IPS-20b (cell line): ENCODE data around the gene MGAT5.

Experiments
- H3K27ac ChIP-seq: one replicate; pipeline ENCODE4 v1.5.1; 2013; ENCODE audit warnings: low read length
- H3K27me3 ChIP-seq: 2 replicates; pipeline ENCODE4 v1.6.1; 2013; ENCODE audit warnings: mild to moderate bottlenecking, low read length, inconsistent platforms; ENCODE audit not compliant: insufficient read depth
- H3K36me3 ChIP-seq: 2 replicates; pipeline ENCODE4 v1.6.1; 2013; ENCODE audit warnings: low read depth, mild to moderate bottlenecking, inconsistent platforms, low read length, moderate library complexity; ENCODE audit not compliant: insufficient read depth
- H3K4me1 ChIP-seq: 2 replicates; pipeline ENCODE4 v1.6.1; 2013; ENCODE audit warnings: mild to moderate bottlenecking, control low read depth, inconsistent platforms, low read length, moderate library complexity; ENCODE audit not compliant: insufficient read depth
- H3K4me3 ChIP-seq: 2 replicates; pipeline ENCODE4 v1.5.1; 2013; ENCODE audit warnings: mild to moderate bottlenecking, low read length, inconsistent platforms
- H3K9ac ChIP-seq: 2 replicates; pipeline ENCODE4 v1.6.1; 2013; ENCODE audit warnings: low read depth, mild to moderate bottlenecking, inconsistent platforms, low read length, moderate library complexity
- H3K9me3 ChIP-seq: 2 replicates; pipeline ENCODE4 v1.6.1; 2013; ENCODE audit warnings: mild to moderate bottlenecking, low read depth, low read length, inconsistent platforms; ENCODE audit not compliant: insufficient read depth

The MGAT5 gene

DNA sequence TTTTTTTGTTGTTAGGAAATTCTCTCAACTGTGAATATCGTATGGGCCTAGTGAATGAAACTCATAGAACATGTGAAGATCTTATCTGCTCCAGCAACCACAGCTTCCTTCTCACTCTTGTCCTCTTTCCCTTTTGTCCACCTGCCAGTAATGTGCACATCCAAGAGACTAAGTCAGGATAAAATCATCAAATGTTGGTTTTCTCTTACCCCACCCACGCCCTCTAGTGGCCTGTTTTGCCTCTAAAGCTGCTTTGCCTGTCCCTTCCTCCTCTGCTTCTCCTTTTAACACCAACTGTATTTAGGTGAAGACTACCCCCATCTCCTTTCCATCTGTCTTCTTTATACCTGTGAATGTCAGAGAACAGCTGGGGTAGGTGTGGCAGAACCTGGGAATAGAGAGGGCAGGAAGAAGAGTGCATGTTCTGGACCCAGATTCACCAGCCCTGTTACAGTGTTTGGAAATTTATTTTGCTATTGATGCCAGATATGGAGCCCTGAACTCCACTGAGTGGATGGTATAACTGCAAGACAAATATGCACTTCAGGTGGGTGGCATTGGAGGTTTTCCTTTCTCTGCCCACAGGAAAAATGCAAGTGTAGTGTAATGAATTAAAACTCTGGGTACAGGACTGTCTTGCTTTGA, 8.4 kb upstream of the MGAT5 start:
- Histone ChIP-seq H3K27me3 (no peaks in the 10 kb centered on the region), H3K9ac (no peak overlapping the region), H3K4me3 (no peak overlapping the region), H3K9me3 (no peaks in the 10 kb centered on the region), H3K27ac (no peak overlapping the region), H3K36me3 (no peaks in the 10 kb centered on the region), H3K4me1 (peaks cover 10% of the 10 kb centered on the region; the same call in 1 of the 2 replicates)

DNA sequence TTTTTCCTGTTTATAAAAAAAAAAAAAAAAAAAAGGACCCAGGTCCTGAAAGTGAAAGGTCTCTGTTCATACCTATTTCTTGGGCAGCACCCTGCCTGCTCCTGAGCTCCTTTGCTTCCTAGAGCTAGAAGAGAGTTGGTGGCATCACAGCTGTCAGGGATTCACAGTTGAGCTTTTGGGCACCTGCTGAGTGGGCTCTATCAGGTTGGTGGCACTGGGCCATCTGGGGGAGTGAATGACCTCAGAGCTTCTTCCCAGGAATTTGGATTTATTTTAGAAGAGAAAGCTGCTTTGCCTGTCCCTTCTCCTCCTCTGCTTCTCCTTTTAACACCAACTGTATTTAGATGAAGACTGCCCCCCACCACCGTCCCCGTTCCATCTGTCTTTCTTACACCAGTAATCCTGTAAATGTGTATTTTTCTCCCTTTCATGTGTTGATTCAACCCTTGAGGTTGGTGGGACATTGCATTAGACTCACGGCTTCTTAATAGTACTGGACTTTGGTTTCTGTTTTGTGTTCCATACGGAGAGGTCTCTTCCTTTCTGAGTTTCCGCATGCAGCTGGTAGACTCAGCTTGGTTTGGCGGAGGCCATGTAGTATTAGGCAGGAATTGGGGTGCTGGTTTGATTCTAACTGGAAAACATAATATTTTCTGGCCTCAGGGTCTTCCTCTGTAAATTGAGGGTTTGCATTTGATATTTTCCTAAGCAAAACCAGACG, 7.6 kb upstream of the MGAT5 start:
- no peaks in the 10 kb centered on the region for H3K27me3 ChIP-seq
- no peaks in the 10 kb centered on the region for H3K36me3 ChIP-seq
- no peaks in the 10 kb centered on the region for H3K9me3 ChIP-seq
- H3K27ac ChIP-seq = no peak overlapping the region
- H3K9ac ChIP-seq = no peak overlapping the region
- peaks cover 10% of the 10 kb centered on the region; the same call in 1 of the 2 replicates for H3K4me1 ChIP-seq
- no peak overlapping the region for H3K4me3 ChIP-seq

DNA sequence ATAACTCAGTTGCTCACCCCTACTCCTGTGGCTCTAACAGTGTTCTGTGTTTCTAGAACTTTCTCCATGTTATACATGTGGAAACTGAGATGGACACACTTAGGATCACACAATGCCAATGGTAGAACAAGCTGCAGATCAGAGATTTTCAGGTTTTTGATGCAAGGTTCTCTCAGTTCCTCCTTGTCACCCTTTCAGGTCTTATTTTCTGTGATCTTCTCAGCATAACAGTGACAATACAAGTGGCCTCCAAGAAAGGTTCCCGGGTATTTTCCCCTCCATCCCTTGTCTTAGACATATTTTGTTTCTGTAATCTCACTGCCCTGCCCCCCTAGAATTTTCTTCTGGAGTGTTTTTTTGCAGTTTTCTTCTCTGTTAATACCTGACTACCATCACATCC, 6.2 kb upstream of the MGAT5 start:
- Histone ChIP-seq H3K36me3 (no peaks in the 10 kb centered on the region), H3K4me3 (no peak overlapping the region), H3K9me3 (no peaks in the 10 kb centered on the region), H3K27me3 (no peaks in the 10 kb centered on the region), H3K9ac (no peak overlapping the region), H3K27ac (no peak overlapping the region), H3K4me1 (peaks cover 10% of the 10 kb centered on the region; the same call in 1 of the 2 replicates)

- H3K27ac ChIP-seq = no peak overlapping the region
- no peaks in the 10 kb centered on the region for H3K36me3 ChIP-seq
- peaks cover 10% of the 10 kb centered on the region; the same call in 1 of the 2 replicates for H3K4me1 ChIP-seq
- H3K27me3 ChIP-seq = no peaks in the 10 kb centered on the region
- no peaks in the 10 kb centered on the region for H3K9me3 ChIP-seq
- no peak overlapping the region for H3K4me3 ChIP-seq
- no peak overlapping the region for H3K9ac ChIP-seq
Observed at GRCh38 chr2:134248913-134249312, 5.0 kb upstream of the MGAT5 start.

GRCh38 chr2:134249755-134250154, 4.1 kb upstream of the MGAT5 start:
- peaks cover 10% of the 10 kb centered on the region; the same call in 1 of the 2 replicates for H3K4me1 ChIP-seq
- H3K36me3 ChIP-seq = peaks cover 7% of the 10 kb centered on the region; the same call in 1 of the 2 replicates
- H3K9me3 ChIP-seq = no peaks in the 10 kb centered on the region
- no peak overlapping the region for H3K27ac ChIP-seq
- H3K4me3 ChIP-seq = no peak overlapping the region
- no peak overlapping the region for H3K9ac ChIP-seq
- no peaks in the 10 kb centered on the region for H3K27me3 ChIP-seq

DNA sequence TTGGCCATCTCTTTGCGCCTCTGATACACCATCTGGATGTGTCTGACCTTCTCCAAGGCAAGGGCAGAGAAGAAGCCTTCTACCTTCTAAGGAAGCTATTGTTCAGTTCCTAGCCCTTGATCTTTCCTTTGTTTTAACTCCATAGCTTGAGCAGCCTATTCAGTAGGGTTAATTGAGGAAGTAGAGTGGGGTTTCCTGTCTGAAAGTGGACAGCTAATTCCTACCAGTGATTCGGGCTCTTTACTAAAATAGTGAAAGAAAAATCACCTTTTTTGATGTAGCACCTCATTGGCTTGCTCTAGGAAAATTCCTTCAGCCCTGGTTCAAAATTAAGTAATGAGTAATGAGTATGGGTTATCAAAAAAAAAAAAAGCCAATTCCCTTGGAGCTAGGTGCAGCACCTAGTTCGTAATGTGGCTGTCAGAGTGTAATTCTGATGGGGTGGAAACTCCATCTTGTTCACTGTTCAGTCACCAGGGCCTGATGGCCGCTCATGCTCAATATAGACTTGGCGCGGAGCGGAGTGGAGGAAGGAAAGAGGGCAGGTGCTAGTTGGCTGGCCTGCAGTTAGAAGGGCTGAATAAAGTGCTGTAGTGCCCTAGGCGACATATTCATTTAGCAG, 2.9 kb upstream of the MGAT5 start:
- no peak overlapping the region for H3K4me3 ChIP-seq
- H3K27me3 ChIP-seq = no peaks in the 10 kb centered on the region
- H3K9me3 ChIP-seq = no peaks in the 10 kb centered on the region
- no peak overlapping the region for H3K27ac ChIP-seq
- peaks cover 10% of the 10 kb centered on the region; the same call in 1 of the 2 replicates for H3K36me3 ChIP-seq
- H3K4me1 ChIP-seq = peaks cover 6% of the 10 kb centered on the region; the same call in 1 of the 2 replicates
- no peak overlapping the region for H3K9ac ChIP-seq

GRCh38 chr2:134252092-134252750, 1.7 kb upstream of the MGAT5 start:
- Histone ChIP-seq H3K27ac (no peak overlapping the region), H3K4me1 (no peaks in the 10 kb centered on the region), H3K36me3 (peaks cover 10% of the 10 kb centered on the region; the same call in 1 of the 2 replicates), H3K4me3 (no peak overlapping the region), H3K9me3 (no peaks in the 10 kb centered on the region), H3K9ac (no peak overlapping the region), H3K27me3 (no peaks in the 10 kb centered on the region)

DNA sequence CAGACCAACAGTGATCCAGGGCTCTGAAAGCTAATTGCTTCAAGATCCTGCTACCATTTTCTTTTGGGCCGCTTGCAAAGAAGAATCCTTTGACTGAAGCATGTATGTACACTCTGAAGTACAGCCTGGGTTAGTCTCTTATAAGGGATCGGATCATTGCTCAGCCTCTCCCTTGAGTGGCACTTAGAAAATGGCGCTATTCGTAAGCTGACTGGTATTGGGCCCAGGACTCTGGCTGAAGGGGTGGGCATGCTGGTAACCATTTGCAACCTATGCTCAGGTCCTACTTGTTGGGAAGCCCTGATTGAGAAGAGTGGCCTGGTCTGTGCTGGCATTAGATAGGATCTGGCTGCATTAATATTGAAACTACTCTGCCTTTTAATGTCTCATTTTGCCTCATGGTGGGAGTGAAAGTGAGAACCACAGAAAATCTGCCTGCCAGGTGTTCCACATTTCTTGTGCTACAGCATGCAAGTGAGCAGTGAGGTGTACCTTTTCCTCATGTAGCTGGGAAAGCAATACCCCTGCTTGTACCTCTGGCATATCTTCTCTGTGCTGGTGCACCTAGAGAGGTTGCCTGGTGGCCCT, 661 bp upstream of the MGAT5 start:
- no peak overlapping the region for H3K4me3 ChIP-seq
- H3K4me1 ChIP-seq = no peaks in the 10 kb centered on the region
- no peaks in the 10 kb centered on the region for H3K27me3 ChIP-seq
- no peak overlapping the region for H3K27ac ChIP-seq
- peaks cover 10% of the 10 kb centered on the region; the same call in 1 of the 2 replicates for H3K36me3 ChIP-seq
- no peak overlapping the region for H3K9ac ChIP-seq
- no peaks in the 10 kb centered on the region for H3K9me3 ChIP-seq

DNA sequence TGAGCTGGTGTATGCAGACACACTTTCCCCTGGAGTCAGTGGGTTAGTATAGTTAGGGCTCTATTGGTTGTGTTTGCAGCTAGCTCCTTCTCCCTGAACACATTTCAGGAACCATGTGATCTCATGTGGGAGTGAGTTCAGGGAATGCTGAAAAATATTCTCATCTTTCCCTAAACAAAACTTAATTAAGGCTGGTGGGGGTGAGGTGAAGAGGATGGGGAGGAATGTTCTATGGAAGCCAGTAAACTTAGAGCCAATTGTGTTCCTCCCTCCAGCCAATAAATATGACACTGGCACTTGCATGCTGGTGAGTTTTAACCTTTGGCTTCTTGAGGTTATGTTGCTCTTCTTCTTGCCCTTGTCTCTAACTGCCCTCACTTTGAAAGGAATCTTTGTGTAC, 952 bp downstream of the MGAT5 start:
- H3K9ac ChIP-seq = no peak overlapping the region
- no peak overlapping the region for H3K27ac ChIP-seq
- H3K4me1 ChIP-seq = peaks cover 2% of the 10 kb centered on the region; the same call in 1 of the 2 replicates
- no peaks in the 10 kb centered on the region for H3K9me3 ChIP-seq
- no peak overlapping the region for H3K4me3 ChIP-seq
- H3K27me3 ChIP-seq = no peaks in the 10 kb centered on the region
- peaks cover 10% of the 10 kb centered on the region; the same call in 1 of the 2 replicates for H3K36me3 ChIP-seq

- Histone ChIP-seq H3K27ac (no peak overlapping the region), H3K4me1 (peaks cover 17% of the 10 kb centered on the region), H3K9me3 (no peaks in the 10 kb centered on the region), H3K36me3 (peaks cover 10% of the 10 kb centered on the region; the same call in 1 of the 2 replicates), H3K4me3 (no peak overlapping the region), H3K9ac (no peak overlapping the region), H3K27me3 (no peaks in the 10 kb centered on the region)
Observed at GRCh38 chr2:134256956-134257355, 3.1 kb downstream of the MGAT5 start.

GRCh38 chr2:134257509-134257908, 3.6 kb downstream of the MGAT5 start:
- no peak overlapping the region for H3K27ac ChIP-seq
- H3K9me3 ChIP-seq = no peaks in the 10 kb centered on the region
- H3K9ac ChIP-seq = no peak overlapping the region
- H3K27me3 ChIP-seq = no peaks in the 10 kb centered on the region
- peaks cover 10% of the 10 kb centered on the region; the same call in 1 of the 2 replicates for H3K36me3 ChIP-seq
- H3K4me1 ChIP-seq = peaks cover 17% of the 10 kb centered on the region
- H3K4me3 ChIP-seq = no peak overlapping the region
